HG03460 (cell line): Measurements from ENCODE around the gene CHRNA7.
"Not testable (repeated sequence)": the region's sequence is repeated elsewhere in the genome, so short reads cannot be mapped to it uniquely, and the experiment has no call there.

Experiments used
- ATAC-seq: cut with Tn5 transposase; IDR thresholded peaks from one replicate; pipeline ENCODE4 v1.9.1; 2021; ENCODE audit not compliant: unreplicated experiment

CHRNA7 gene

DNA sequence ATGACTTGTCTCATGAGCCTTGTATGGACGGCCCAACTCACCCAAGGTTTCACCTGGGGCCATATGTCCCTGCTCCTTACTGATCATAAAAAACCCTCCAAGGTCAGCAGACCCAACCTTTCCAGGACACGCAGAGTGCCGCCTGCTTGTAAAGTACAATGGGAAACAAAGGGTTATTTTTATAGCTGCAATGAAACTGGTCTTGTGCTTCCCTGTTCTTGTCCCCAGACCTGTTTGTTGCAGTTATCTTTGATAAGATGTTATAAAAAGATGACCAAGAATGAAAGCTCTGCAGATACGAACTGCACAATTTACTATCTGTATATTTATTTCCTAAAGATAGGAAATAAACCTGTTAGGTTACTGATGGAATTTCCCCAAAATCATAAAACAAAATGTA lies 136.0 kb downstream of the CHRNA7 start:
- ATAC-seq = not testable (repeated sequence)

DNA sequence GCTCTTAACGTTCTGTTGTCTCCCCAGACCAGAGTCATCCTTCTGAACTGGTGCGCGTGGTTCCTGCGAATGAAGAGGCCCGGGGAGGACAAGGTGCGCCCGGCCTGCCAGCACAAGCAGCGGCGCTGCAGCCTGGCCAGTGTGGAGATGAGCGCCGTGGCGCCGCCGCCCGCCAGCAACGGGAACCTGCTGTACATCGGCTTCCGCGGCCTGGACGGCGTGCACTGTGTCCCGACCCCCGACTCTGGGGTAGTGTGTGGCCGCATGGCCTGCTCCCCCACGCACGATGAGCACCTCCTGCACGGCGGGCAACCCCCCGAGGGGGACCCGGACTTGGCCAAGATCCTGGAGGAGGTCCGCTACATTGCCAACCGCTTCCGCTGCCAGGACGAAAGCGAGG lies 137.6 kb downstream of the CHRNA7 start:
- ATAC-seq = not testable (repeated sequence)

- ATAC-seq = not testable (repeated sequence)
These were observed 150.3 kb downstream of the CHRNA7 start for GRCh38 chr15:32180579-32180978.

GRCh38 chr15:32193780-32194179 lies 163.5 kb downstream of the CHRNA7 start:
- not testable (repeated sequence) for ATAC-seq

DNA sequence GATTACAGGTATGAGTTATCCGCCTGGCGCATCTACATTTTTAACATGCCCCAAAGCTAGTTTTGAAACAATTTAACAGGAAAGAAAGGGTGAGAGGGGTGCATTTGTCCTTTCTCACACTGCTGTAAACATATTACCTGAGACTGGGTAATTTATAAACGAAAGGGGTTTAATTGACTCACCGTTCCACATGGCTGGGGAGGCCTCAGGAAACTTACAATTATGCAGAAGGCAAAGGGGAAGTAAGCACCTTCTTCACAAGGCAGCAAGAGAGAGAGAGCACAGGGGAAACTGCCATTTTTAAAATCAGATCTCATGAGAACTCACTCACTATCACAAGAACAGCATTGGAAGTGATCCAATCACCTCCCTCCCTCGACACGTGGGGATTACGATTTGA lies 165.9 kb downstream of the CHRNA7 start:
- ATAC-seq = not testable (repeated sequence)

DNA sequence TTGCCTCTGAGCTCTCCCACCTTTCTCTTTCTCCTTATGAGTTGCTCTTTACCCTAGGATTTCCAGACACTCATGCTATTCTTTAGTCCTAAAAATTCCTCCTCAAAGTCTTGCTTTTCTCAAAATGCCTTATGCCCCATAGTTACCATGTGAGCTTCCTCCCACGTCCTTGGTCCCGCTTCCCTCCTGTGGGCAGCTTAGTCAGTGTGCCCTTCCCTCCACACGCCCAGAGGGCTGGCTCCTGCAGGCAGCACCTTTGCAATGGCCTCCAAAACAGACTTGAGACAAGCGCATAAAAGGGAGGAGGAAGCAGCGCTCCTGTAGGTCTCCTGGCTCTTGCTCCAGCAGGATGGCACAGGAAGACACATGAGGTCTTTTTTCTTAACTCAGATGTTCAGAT lies 168.6 kb downstream of the CHRNA7 start:
- ATAC-seq = not testable (repeated sequence)

GRCh38 chr15:32209081-32209480 lies 178.8 kb downstream of the CHRNA7 start:
- not testable (repeated sequence) for ATAC-seq

DNA sequence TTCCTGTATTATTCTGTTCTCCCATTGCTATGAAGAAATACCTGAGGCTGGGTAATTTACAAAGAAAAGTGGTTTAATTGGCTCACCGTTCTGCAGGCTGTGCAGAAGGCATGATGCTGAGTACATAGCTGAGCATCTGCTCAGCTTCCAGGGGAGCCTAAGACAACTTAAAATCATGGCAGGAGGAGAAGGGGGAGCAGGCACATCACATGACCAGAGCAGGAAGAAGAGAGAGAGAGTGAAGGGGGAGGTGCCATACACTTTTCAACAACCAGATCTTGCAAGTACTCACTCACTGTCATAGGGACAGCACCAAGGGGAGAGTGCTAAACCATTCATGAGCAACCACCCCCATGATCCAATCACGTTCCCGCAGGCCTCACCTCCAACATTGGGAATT lies 188.4 kb downstream of the CHRNA7 start:
- ATAC-seq = no peak
